ENCODE measurements around the gene SPTBN1. TPM values are rescaled to one million over a fixed set of nuclear protein-coding genes. Genes with fewer than 3 reads are reported as not detected.

Gene SPTBN1
- total and polyA plus RNA-seq, 2 of the 13 experiments (the other 11 are each of a cell fraction or from before 2014, with no cell fraction given), result 123 to 299 TPM

- TF ChIP-seq, protein P1, sequence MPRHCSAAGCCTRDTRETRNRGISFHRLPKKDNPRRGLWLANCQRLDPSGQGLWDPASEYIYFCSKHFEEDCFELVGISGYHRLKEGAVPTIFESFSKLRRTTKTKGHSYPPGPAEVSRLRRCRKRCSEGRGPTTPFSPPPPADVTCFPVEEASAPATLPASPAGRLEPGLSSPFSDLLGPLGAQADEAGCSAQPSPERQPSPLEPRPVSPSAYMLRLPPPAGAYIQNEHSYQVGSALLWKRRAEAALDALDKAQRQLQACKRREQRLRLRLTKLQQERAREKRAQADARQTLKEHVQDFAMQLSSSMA (CRISPR knock-in tag; IDR thresholded peaks at IDR 0.05), result no peak
- TF ChIP-seq ZFYVE20 (CRISPR knock-in tag; IDR thresholded peaks at IDR 0.05; ENCODE audit: borderline replicate concordance, low read depth) (no peak), DZIP1 (CRISPR knock-in tag; IDR thresholded peaks at IDR 0.05) (no peak), TSC22D2 (CRISPR knock-in tag; IDR thresholded peaks at IDR 0.05; ENCODE audit: borderline replicate concordance) (no peak), NR1H2 (CRISPR knock-in tag; IDR thresholded peaks at IDR 0.05; ENCODE audit: borderline replicate concordance, low read depth) (no peak), ZSCAN31 (CRISPR knock-in tag; IDR thresholded peaks at IDR 0.05; ENCODE audit: low read depth) (no peak), REST (IDR thresholded peaks at IDR 0.05; ENCODE audit: borderline replicate concordance in 1 of 2, low read depth in 1 of 2, low read length in 2 of 2) (no peak), SMYD3 (CRISPR knock-in tag; IDR thresholded peaks at IDR 0.05) (no peak), HMGXB4 (CRISPR knock-in tag; IDR thresholded peaks at IDR 0.05; ENCODE audit: borderline replicate concordance in 1 of 2, low read depth in 1 of 2) (no peak), MZF1 (CRISPR knock-in tag; IDR thresholded peaks at IDR 0.05; ENCODE audit: borderline replicate concordance) (no peak), ZNF558 (CRISPR knock-in tag; IDR thresholded peaks at IDR 0.05; ENCODE audit: borderline replicate concordance) (no peak), ZNF230 (CRISPR knock-in tag; IDR thresholded peaks at IDR 0.05) (no peak), ATF2 (CRISPR knock-in tag; IDR thresholded peaks at IDR 0.05) (no peak), RBFOX2 (IDR thresholded peaks at IDR 0.05; ENCODE audit: low read depth, low read length) (no peak)
- TF ChIP-seq, protein P2, sequence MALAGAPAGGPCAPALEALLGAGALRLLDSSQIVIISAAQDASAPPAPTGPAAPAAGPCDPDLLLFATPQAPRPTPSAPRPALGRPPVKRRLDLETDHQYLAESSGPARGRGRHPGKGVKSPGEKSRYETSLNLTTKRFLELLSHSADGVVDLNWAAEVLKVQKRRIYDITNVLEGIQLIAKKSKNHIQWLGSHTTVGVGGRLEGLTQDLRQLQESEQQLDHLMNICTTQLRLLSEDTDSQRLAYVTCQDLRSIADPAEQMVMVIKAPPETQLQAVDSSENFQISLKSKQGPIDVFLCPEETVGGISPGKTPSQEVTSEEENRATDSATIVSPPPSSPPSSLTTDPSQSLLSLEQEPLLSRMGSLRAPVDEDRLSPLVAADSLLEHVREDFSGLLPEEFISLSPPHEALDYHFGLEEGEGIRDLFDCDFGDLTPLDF (CRISPR knock-in tag; IDR thresholded peaks at IDR 0.05), result no peak
Observed at GRCh38 chr2:54618646-54619565, 162.8 kb downstream of the SPTBN1 start (continued).
